Naive thymus-derived CD8-positive, alpha-beta T cell (primary cell): ENCODE measurements around the gene TRIM68. TPM values are rescaled to one million over a fixed set of nuclear protein-coding genes. Genes with fewer than 3 reads are reported as not detected.

Experiments used
- ATAC-seq, 2 donors: fragments of 150-1000 bp; cut with Tn5 transposase in 1 of 2; sonication (Bioruptor Pico), chemical (Tn5 transposase) in 1 of 2; 1 replicate in 1 of 2; 2 replicates in 1 of 2; pipeline ENCODE4 v1.10.0; 2021; ENCODE audit warnings: mild to moderate bottlenecking in 2 of 2, moderate library complexity in 2 of 2
- POLR2A ChIA-PET: fragments of 350-600 bp; sonication (Branson Sonifier 250); formaldehyde crosslinking; loops from one replicate; lab custom pipeline; 2021; ENCODE audit warnings: antibody characterized with exemption; lab: Charles Lee
- DNase-seq, 10 donors: peaks; one replicate each; pipeline versions ENCODE4 v3.0.0 to v3.0.0-alpha.2; 2020 to 2022
- H3K27ac Mint-ChIP-seq, 10 donors: one replicate each; pipeline ENCODE4 v1.8.0; 2020 to 2022; ENCODE audit warnings: mild to moderate bottlenecking in 10 of 10, mixed read lengths in 10 of 10, moderate library complexity in 4 of 10, inconsistent platforms in 1 of 10
- H3K27me3 Mint-ChIP-seq, 5 donors: one replicate each; pipeline ENCODE4 v1.8.0; 2021 to 2022; ENCODE audit warnings: mixed read lengths in 5 of 5
- H3K36me3 Mint-ChIP-seq, 3 donors: one replicate each; pipeline ENCODE4 v1.8.0; 2020 to 2022; ENCODE audit warnings: mixed read lengths in 3 of 3, mild to moderate bottlenecking in 2 of 3, inconsistent platforms in 1 of 3
- H3K4me1 Mint-ChIP-seq, 4 donors: one replicate each; pipeline ENCODE4 v1.8.0; 2021 to 2022; ENCODE audit warnings: mixed read lengths in 4 of 4
- H3K4me3 Mint-ChIP-seq, 10 donors: one replicate each; pipeline ENCODE4 v1.8.0; 2020 to 2022; ENCODE audit warnings: mild to moderate bottlenecking in 10 of 10, mixed read lengths in 10 of 10, moderate library complexity in 6 of 10, inconsistent platforms in 1 of 10
- H3K9me3 Mint-ChIP-seq, 9 donors: one replicate each; pipeline ENCODE4 v1.8.0; 2020 to 2022; ENCODE audit warnings: mixed read lengths in 9 of 9, mild to moderate bottlenecking in 3 of 9, inconsistent platforms in 1 of 9, moderate library complexity in 1 of 9
- polyA plus RNA-seq, 3 donors: library from polyadenylated mRNA; unstranded; fragments of 300-500 nt; fragmentation: Illumina TruSeq; gene quantifications; one replicate each; pipeline ENCODE4 v1.2.3, GENCODE V29; 2021
- total RNA-seq, 8 experiments: library from RNA in 2 of 8; stranded (reverse) in 2 of 8; gene quantifications; one replicate each; pipeline ENCODE4 v1.2.3 and lab custom pipeline; 2021 to 2026

TRIM68 gene
- total and polyA plus RNA-seq, 5 experiments from 2014 or later = 11.1 to 24.2 (median 16.1) TPM

GRCh38 chr11:4589017-4589416, 19.0 kb downstream of the TRIM68 start:
- peaks cover 0 to 4% (median 0%) of the 10 kb centered on the region in 3 donors for H3K36me3 Mint-ChIP-seq

GRCh38 chr11:4581443-4581842, 26.6 kb downstream of the TRIM68 start, which contains the start of gene OR52I2:
Gene OR52I2 (plus strand): TSS chr11:4581743.
- Mint-ChIP-seq H3K9me3 (peaks cover 0 to 9% (median 0%) of the 10 kb centered on the region in 9 donors), H3K4me3 (no peak within 1 kb of the TSS), H3K4me1 (no peaks in the 10 kb centered on the region), H3K27ac (peak within 1 kb of the TSS in 2 of 10 donors; percentile 0 to 25), H3K36me3 (no peaks in the 10 kb centered on the region), H3K27me3 (peaks cover 16 to 68% (median 40%) of the 10 kb centered on the region in 5 donors)
- ATAC-seq = no peak
- DNase-seq = no peak
- POLR2A ChIA-PET = no interaction called here

More at GRCh38 chr11:4589017-4589416, 19.0 kb downstream of the TRIM68 start:
- DNase-seq = no peak
- Mint-ChIP-seq H3K4me3 (no peak overlapping the region), H3K4me1 (no peaks in the 10 kb centered on the region), H3K9me3 (no peaks in the 10 kb centered on the region), H3K27ac (no peak overlapping the region), H3K27me3 (peaks cover 6 to 21% (median 14%) of the 10 kb centered on the region in 5 donors)
- ATAC-seq = no peak
- POLR2A ChIA-PET = no interaction called here

- no peak for DNase-seq
- no peak overlapping the region for H3K27ac Mint-ChIP-seq
- ATAC-seq = no peak
- no peaks in the 10 kb centered on the region for H3K36me3 Mint-ChIP-seq
- peaks cover 0 to 9% (median 0%) of the 10 kb centered on the region in 9 donors for H3K9me3 Mint-ChIP-seq
- H3K27me3 Mint-ChIP-seq = peaks cover 17 to 77% (median 41%) of the 10 kb centered on the region in 5 donors
- POLR2A ChIA-PET = interaction anchor here (0.5 kb wide), 1 partner anchor 478 kb away, joined by 3 read pairs; no protein-coding TSS in a partner anchor
- H3K4me1 Mint-ChIP-seq = peaks cover 0 to 8% (median 4%) of the 10 kb centered on the region in 4 donors
- no peak overlapping the region for H3K4me3 Mint-ChIP-seq
These were observed 27.9 kb downstream of the TRIM68 start for GRCh38 chr11:4580124-4580523.

GRCh38 chr11:4578624-4579023, 29.4 kb downstream of the TRIM68 start:
- DNase-seq (no peak), ATAC-seq (no peak)
- no peak overlapping the region for H3K27ac Mint-ChIP-seq
- H3K4me3 Mint-ChIP-seq = no peak overlapping the region
- peaks cover 12 to 69% (median 31%) of the 10 kb centered on the region in 5 donors for H3K27me3 Mint-ChIP-seq
- no peaks in the 10 kb centered on the region for H3K36me3 Mint-ChIP-seq
- H3K9me3 Mint-ChIP-seq = peaks cover 0 to 9% (median 0%) of the 10 kb centered on the region in 9 donors
- POLR2A ChIA-PET = no interaction called here
- H3K4me1 Mint-ChIP-seq = peaks cover 0 to 8% (median 4%) of the 10 kb centered on the region in 4 donors

- H3K9me3 Mint-ChIP-seq = peaks cover 0 to 9% (median 0%) of the 10 kb centered on the region in 9 donors
- no peak overlapping the region for H3K4me3 Mint-ChIP-seq
- DNase-seq (no peak), ATAC-seq (no peak)
- POLR2A ChIA-PET = no interaction called here
- H3K4me1 Mint-ChIP-seq = peaks cover 0 to 8% (median 4%) of the 10 kb centered on the region in 4 donors
- H3K27me3 Mint-ChIP-seq = peaks cover 12 to 61% (median 28%) of the 10 kb centered on the region in 5 donors
- no peaks in the 10 kb centered on the region for H3K36me3 Mint-ChIP-seq
- H3K27ac Mint-ChIP-seq = no peak overlapping the region
These were observed 30.3 kb downstream of the TRIM68 start for GRCh38 chr11:4577761-4578160.

- H3K27ac Mint-ChIP-seq = no peak overlapping the region
- POLR2A ChIA-PET = no interaction called here
- H3K36me3 Mint-ChIP-seq = no peaks in the 10 kb centered on the region
These were observed 31.2 kb downstream of the TRIM68 start for GRCh38 chr11:4576880-4577279.

GRCh38 chr11:4569075-4569474, 39.0 kb downstream of the TRIM68 start:
- Mint-ChIP-seq H3K27me3 (peaks cover 0 to 2% (median under 1%) of the 10 kb centered on the region in 5 donors), H3K4me1 (no peaks in the 10 kb centered on the region), H3K36me3 (peaks cover 0 to 6% (median 0%) of the 10 kb centered on the region in 3 donors), H3K4me3 (no peak overlapping the region), H3K27ac (no peak overlapping the region), H3K9me3 (peaks cover 0 to 15% (median 4%) of the 10 kb centered on the region in 9 donors)
- no peak for ATAC-seq
- DNase-seq = no peak
- POLR2A ChIA-PET = no interaction called here

More at GRCh38 chr11:4576880-4577279, 31.2 kb downstream of the TRIM68 start:
- peaks cover 11 to 53% (median 25%) of the 10 kb centered on the region in 5 donors for H3K27me3 Mint-ChIP-seq
- H3K4me1 Mint-ChIP-seq = peaks cover 0 to 8% (median 4%) of the 10 kb centered on the region in 4 donors
- peaks cover 0 to 9% (median 0%) of the 10 kb centered on the region in 9 donors for H3K9me3 Mint-ChIP-seq
- DNase-seq (no peak), ATAC-seq (no peak)
- no peak overlapping the region for H3K4me3 Mint-ChIP-seq

GRCh38 chr11:4565371-4565770, 42.7 kb downstream of the TRIM68 start:
- Mint-ChIP-seq H3K4me1 (no peaks in the 10 kb centered on the region), H3K36me3 (peaks cover 0 to 10% (median 0%) of the 10 kb centered on the region in 3 donors), H3K9me3 (peaks cover 0 to 27% (median 9%) of the 10 kb centered on the region in 9 donors), H3K27me3 (peaks cover 4 to 18% (median 7%) of the 10 kb centered on the region in 5 donors), H3K4me3 (no peak overlapping the region), H3K27ac (no peak overlapping the region)
- no peak for ATAC-seq
- POLR2A ChIA-PET = no interaction called here
- no peak for DNase-seq

GRCh38 chr11:4560467-4560866, 47.6 kb downstream of the TRIM68 start:
- H3K36me3 Mint-ChIP-seq = peaks cover 0 to 4% (median 0%) of the 10 kb centered on the region in 3 donors
- peaks cover 0 to 26% (median 9%) of the 10 kb centered on the region in 9 donors for H3K9me3 Mint-ChIP-seq
- H3K27me3 Mint-ChIP-seq = peaks cover 13 to 44% (median 26%) of the 10 kb centered on the region in 5 donors
- ATAC-seq (no peak), DNase-seq (no peak)
- POLR2A ChIA-PET = no interaction called here
- no peak overlapping the region for H3K27ac Mint-ChIP-seq
- no peaks in the 10 kb centered on the region for H3K4me1 Mint-ChIP-seq
- no peak overlapping the region for H3K4me3 Mint-ChIP-seq

- Mint-ChIP-seq H3K4me3 (no peak overlapping the region), H3K27ac (no peak overlapping the region), H3K4me1 (no peaks in the 10 kb centered on the region), H3K9me3 (peaks cover 0 to 24% (median 9%) of the 10 kb centered on the region in 9 donors), H3K36me3 (peaks cover 0 to 4% (median 0%) of the 10 kb centered on the region in 3 donors), H3K27me3 (peaks cover 13 to 48% (median 26%) of the 10 kb centered on the region in 5 donors)
- ATAC-seq (no peak), DNase-seq (no peak)
- POLR2A ChIA-PET = no interaction called here
These were observed 48.2 kb downstream of the TRIM68 start for GRCh38 chr11:4559527-4560440.

GRCh38 chr11:4551346-4551979, 56.6 kb downstream of the TRIM68 start:
- Mint-ChIP-seq H3K27ac (no peak overlapping the region), H3K4me3 (no peak overlapping the region), H3K27me3 (peaks cover 9 to 61% (median 28%) of the 10 kb centered on the region in 5 donors), H3K4me1 (no peaks in the 10 kb centered on the region), H3K36me3 (no peaks in the 10 kb centered on the region), H3K9me3 (peaks cover 0 to 2% (median 0%) of the 10 kb centered on the region in 9 donors)
- ATAC-seq = no peak
- POLR2A ChIA-PET = no interaction called here
- no peak for DNase-seq
